ENCODE data around the gene PPP4R1.

PPP4R1 gene

DNA sequence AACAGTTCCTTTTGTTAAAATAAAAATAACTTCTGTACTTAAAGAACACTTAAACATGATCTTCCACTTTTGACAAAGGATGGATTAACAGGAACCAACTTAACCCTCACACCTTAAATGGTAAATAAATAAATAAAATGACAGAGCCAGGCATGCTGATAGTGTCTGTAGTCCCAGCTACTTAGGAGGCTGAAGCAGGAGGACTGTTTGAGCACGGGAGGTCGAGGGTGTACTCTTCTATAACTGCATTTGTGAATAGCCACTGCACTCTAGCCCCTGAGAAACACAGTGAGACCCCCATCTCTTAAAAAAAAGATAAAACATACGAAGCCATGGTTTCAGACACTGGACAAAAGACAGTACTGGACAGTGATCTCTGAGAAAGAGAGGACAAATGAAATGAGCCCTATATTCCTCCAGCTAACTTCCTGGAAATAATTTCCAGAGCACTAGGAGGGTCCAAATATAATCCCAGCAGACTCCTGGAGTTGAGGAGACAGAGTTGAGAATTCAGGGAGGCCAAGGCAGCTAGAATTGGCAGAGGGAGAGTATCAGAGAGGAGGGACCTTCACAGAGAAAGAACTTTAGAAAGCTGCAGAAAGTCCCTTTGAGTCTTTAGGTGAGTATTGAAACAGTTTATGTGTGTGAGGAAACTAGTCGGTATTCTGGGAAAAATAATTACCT is 17.4 kb downstream of the PPP4R1 start:
- DNase-seq (ENCODE audit: low read depth in 2 of 2, low spot score in 1 of 2): no peak

DNA sequence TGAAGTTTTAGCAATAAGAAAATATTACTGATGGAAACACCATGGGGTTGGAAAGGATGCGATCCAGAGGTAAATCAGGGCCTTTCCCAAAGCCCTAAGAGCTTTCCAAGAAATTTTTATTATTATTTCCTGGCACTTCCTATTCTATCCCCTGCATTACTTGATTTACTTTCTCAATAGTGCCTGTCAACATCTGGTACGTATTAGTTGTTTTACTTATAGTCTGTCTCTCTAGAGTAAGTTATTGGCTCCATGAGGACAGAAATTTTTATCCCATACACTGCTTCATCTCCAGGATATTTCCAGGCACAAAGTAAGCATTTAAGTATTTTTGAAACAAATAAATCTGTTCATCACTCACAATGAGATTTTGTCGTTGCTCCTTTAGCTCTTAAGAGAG is 18.1 kb downstream of the PPP4R1 start:
- no peak for DNase-seq (ENCODE audit: low read depth in 2 of 2, low spot score in 1 of 2)

DNA sequence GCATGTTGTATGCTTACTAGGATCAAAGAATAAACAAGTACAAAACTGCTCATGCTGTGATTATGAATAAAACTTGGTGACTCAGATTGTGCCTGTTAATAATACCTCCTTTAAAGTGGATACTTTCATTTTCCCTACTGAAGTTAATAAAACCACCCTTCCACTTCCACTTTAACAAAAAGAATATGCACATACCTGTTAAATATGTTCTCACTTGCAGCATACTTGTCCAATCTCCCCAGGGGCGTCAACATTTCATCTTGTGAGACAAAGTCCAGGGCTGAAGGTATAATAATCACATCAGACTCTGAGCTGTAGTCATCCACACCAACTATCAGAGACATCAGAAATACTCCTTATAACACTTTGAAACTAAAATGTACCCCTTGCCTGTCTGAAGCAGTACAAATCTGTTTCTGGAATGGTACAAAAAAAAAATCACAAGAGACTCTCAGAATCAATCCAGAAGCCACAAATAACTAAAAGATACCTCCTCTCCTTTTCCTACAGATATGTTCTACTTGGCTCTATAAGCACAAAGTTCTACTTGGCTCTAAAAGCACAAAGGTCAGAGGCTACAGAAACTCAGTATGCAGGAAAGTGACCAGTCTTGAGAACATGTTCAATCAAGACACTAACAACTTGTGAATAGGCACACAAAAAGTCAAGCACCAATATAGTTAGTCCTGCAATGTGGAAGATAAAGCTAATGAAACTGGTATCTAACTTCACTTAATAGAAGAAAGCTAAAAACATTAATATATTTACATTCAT is 19.3 kb downstream of the PPP4R1 start:
- DNase-seq (ENCODE audit: low read depth in 2 of 2, low spot score in 1 of 2): no peak

DNA sequence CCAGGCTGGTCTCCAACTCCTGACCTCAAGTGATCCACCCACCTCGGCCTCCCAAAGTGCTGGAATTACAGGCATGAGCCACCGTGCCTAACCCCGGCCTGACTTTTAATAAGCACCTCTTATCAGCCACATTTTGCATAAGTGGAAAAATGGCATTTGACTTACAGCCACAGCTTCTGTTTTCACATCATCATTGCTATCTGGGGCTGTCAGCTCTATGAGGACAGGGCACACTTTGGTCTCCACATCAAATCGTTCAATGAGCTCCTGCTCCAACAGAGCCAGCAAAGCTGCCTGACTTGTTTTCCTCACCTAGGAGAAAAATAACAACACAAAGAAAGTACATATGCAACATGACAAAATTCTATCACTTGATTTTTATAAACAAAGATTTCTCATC is 26.4 kb downstream of the PPP4R1 start:
- no peak for DNase-seq (ENCODE audit: low read depth in 2 of 2, low spot score in 1 of 2)

DNA sequence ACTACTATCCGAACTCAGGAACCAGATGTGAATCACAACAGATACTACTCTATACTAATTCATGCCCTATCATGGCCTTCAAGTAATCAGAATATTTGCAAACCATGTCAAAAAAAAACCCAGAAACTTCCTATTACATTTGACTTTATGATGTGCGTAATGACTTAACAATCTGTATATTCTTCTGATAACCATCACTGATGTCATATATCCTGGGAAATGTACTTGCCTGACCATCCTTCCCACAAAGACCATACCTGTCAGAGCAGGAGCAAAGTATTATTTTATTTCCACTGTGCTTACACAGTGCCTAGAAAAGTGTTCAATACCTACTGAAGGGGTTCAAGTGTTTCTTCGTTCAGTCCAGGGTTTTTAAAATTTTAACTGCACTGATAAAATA is 27.5 kb downstream of the PPP4R1 start:
- DNase-seq (ENCODE audit: low read depth in 2 of 2, low spot score in 1 of 2): no peak

DNA sequence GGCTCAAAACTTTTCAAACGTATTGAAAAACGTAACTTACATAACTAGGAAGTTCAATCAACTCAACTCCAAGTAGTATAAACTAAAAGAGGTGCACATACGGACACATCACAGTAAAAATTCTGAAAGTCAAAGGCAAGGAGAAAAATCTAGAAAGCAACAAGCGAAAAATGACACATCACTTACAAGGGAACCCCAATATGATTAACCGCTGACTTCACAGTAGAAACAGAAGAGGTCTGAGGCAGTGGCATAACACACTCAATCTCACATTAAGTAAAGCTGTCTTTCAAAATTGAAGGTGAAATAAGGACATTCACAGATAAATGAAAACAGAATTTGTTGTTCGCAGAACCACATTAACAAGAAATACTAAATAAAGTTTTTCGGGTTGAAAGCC is 32.7 kb downstream of the PPP4R1 start:
- DNase-seq (ENCODE audit: low read depth in 2 of 2, low spot score in 1 of 2): no peak

DNA sequence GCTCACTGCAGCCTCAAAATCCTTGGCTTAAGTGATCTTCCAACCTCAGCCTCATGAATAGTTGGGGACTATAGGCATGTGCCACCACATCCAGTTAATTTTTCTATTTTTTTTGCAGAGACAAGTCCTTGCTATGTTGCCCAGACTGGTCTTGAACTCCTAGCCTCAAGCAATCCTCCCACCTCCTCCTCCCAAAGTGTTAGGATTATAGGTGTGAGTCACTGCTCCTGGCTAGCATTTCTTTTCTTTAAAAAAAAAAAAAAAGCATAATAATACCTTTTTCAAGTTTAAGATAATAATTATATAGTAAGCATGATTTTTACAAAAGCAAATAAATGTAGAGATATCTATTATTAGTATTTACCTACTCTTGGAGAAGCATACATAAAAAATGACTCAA is 36.1 kb downstream of the PPP4R1 start:
- no peak for DNase-seq (ENCODE audit: low read depth in 2 of 2, low spot score in 1 of 2)

DNA sequence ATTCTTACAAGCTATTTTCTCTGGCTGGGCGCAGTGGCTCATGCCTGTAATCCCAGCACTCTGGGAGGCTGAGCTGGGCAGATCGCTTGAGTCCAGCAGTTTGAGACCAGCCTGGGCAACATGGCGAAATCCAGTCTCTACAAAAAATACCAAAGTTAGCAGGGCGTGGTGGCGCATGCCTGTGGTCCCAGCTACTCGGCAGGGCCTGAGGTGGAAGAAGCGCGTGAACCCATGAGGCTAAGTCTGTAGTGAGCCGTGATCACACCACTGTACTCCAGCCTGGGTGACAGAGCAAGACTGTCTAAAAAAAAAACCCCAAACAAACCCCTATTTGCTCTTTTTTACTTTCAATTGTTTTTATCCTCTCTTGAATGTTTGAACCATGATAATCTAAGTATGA is 37.0 kb downstream of the PPP4R1 start:
- no peak for DNase-seq (ENCODE audit: low read depth in 2 of 2, low spot score in 1 of 2)

DNA sequence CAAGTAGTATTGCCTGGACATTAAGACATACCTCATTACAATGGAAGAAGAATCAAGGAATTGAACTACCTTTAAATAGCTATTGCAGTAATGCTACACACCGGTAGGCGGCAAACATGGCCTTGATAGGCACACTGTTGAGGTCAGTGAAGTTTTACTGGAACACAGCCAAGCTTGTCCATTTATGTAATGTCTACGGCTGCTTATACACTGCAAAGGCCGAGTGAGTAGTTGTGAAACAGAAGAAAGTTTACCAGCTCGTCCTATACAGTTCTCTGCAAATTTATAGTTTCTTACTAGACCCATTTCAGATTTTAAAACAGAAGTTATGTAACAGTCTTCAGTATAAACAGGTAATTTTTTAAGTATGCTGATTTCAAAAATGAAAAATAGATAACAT is 38.8 kb downstream of the PPP4R1 start:
- DNase-seq (ENCODE audit: low read depth in 2 of 2, low spot score in 1 of 2): no peak

DNA sequence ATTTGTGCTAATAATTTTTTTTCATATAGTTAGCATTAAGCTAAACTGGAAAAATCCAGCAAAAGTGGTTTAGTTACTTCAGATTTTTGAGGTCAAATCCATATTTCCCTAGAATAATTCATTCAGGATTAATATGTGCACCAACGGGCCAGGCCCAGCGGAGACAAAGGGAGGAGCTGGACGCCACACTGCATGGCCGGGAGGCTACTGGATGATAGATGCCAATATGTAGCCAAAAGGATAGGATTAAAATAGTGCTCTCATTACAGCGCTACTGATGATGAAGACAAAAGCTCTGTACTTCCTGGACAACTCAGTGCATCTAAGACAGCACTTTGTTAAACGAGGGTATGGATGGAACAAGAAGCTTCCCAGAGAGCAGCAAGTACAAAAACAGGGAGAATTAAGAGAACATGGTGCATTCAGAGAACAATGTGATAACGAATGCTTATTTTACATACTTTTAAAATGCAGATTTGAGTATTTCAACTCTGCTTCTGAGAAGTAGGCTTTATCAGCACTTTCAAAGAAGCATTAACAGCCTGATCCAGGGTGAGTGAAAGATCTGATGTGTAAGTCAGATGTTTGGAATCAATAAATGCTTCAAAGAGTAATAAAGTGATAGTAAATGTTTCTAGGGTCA is 39.8 kb downstream of the PPP4R1 start:
- no peak for DNase-seq (ENCODE audit: low read depth in 2 of 2, low spot score in 1 of 2)

DNA sequence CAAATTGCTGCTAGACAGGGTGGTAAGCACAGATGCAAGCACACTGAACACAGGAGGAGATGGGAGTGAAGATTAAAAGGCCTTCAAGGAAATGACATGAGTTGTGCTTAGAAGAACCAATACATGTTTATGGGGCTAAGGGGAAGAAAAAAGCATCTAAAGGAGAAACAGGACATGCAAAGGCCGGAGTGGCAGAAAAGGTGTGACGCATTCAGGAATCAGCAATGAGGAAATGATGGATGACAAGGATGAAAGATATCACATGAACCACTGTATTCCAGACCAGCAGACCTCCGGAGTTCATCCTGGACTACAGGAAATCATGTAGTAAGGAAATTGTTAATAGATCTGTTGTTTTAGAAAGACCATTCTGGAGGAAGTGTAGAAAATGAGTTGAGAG is 42.8 kb downstream of the PPP4R1 start:
- no peak for DNase-seq (ENCODE audit: low read depth in 2 of 2, low spot score in 1 of 2)

DNA sequence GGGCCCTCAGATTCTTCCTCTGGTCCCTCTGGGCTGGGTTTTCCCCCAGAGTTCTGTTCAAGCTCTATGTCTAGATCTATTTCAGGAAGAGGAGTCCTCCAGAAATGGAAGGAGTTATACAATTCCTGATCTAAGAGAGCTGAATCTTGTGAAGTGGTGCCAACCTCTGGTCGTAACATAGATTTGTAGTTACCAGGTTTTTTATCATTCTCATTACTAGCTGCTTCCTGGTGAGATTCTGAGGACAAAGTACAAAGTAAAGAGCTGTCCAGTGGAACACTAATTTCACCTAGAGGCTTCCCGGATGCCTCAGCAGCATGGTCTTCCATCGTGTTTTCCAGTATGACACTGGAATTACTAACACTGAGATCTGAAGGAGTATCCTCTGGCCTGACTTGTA is 44.1 kb downstream of the PPP4R1 start:
- no peak for DNase-seq (ENCODE audit: low read depth in 2 of 2, low spot score in 1 of 2)

DNA sequence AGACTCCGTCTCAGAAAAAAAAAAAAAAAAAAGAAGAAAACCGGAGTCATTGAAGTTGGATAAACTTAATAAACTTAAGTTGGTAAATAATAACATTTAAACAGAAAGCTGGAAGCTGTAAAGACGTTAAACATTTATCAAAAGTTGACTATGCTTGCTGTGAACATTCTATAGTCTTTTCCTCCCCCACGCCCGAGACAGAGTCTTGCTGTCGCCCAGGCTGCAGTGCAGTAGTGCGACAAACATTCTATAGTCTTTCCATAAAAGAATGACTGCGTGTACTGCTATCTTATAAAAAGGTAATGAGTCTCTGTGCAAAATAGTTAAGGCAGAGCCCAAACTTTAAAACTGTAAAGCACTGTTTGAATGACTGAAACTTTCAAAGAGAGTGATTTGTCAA is 45.2 kb downstream of the PPP4R1 start:
- DNase-seq (ENCODE audit: low read depth in 2 of 2, low spot score in 1 of 2): no peak

DNA sequence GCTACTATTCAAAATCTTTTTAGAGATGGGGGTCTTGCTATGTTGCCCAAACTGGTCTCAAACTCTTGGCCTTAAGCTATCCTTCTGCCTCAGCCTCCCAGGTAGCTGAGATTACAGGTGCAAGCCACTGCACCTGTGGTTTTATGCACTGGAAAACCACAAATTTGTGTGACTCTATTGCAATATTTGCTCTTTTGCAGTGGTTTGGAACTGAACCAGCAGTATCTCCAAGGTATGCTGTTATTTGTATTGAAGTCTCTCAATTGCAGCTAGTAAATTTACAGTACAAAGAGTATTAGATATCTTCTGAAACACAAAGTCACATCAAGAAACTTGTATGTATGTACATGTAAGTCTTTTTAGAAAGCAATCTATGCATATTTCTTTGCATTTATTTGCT is 46.2 kb downstream of the PPP4R1 start:
- DNase-seq (ENCODE audit: low read depth in 2 of 2, low spot score in 1 of 2): no peak

DNA sequence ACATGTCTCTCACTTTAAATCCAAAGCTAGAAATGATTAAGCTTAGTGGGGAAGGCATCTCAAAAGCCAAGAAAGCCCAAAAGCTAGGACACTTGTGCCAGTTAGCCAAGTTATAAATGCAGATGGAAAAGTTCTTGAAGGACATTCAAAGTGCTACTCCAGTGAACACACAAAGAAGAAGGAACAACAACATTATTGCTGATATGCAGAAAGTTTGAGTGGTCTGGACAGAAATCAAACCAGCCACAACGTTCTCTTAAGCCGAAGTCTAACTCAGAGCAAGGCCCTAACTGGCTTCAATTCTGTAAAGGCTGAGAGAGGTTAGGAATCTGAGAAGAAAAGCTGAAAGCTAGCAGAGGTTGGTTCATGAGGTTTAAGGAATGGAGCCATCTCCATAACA is 49.0 kb downstream of the PPP4R1 start:
- DNase-seq (ENCODE audit: low read depth in 2 of 2, low spot score in 1 of 2): no peak

DNA sequence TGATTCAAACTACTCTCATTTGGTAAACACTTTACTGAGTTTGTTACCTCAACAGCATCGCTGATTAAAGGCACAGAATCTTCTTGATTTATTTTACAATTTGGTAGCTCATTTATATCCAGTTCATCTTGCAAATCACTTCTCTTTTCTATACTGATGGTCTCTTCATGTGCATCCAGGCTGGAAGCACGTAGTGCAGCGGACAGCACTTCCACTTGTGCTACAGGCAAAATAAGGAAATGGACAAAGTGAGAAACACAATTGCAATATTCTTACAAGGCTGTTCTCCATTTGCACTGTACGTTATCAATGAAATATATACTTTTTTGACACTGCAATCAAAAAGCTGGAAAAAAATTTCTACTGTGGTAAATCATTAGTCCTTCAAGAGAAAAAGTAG is 51.0 kb downstream of the PPP4R1 start:
- no peak for DNase-seq (ENCODE audit: low read depth in 2 of 2, low spot score in 1 of 2)

DNA sequence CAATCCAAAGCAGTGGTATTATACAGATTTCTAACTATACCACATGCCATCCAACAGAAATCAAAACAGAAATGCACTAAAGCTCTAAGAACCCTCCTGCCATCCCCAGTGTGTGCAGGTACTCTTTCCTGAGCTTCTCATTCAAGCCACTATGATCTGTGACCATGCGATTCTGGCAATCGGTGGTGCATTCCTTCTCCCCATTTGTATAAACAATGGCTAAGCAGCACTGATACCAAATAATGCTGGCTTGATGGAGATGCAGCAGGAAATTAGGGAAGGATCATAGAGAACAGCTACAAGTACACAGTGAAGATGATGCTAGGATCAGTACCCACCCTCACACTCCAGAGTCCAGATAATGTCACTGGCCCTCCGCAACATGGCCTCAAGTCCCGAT is 51.8 kb downstream of the PPP4R1 start:
- DNase-seq (ENCODE audit: low read depth in 2 of 2, low spot score in 1 of 2): no peak

DNA sequence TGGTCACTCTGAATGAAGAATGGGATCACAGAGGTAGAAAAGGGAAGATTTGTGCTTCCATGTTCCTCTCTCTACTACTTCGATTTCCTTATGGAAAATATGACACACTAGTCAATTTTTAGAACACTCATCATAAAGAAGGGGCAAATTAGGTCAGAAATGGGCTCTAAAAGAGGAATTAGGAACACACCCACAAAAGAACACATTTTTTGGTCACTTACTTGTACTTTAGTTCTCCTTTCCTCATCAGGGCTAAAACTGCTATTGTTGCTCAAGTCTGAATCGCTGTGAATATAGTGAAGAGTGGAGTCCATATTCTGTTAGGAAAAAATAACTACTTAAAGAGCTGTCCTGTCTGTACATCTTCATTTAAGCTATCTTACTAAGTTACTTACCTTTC is 52.6 kb downstream of the PPP4R1 start:
- DNase-seq (ENCODE audit: low read depth in 2 of 2, low spot score in 1 of 2): no peak

DNA sequence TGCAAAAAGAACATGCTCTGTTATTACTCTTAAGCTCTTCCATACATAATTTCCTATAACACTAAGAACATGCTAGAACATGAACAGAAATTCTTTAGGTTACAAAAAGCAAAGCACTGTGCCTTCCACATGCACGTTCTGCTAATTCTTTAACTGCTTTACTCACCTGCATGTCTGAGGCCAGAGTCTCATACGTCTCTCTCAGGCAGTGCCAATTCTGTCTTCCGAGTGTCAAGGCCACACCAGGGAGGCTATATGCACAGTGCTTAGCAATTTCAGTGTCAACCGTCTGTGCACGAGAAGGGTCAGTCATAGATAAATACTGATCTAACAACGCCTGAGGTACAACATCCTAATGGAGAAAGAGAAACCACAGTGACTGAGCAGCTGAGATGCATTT is 55.1 kb downstream of the PPP4R1 start:
- DNase-seq (ENCODE audit: low read depth in 2 of 2, low spot score in 1 of 2): no peak

DNA sequence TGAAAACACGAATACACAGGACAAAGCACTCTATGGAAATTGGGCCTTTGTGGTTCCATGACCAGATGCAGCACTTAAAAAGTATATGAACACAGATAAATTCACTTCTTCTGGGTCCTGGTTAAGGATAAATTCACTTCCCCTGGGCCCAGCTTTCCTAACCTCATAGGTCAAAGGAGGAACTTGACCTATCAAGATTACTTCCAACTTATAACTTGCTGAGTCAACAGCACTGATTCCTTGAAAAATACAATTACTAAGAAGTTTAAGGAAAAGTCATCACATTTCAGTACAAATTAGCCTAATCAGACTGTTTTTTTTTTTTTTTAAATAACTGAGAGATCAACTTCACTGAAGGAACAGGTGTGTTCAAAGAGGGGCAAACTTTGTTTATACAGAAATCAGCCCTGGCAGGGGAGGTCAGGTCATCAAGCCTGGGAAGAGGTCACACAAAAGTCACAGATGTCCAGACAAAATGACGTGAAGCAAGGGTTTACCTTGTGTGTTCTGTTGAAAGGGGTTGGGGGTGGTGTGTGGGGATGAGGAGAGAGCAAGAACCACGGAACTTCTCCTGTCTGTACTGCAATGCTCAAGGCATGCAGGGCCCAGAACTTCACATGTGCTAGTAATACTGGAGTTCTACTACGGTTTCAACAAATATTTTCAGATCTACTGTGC is 55.8 kb downstream of the PPP4R1 start:
- DNase-seq (ENCODE audit: low read depth in 2 of 2, low spot score in 1 of 2): no peak

DNA sequence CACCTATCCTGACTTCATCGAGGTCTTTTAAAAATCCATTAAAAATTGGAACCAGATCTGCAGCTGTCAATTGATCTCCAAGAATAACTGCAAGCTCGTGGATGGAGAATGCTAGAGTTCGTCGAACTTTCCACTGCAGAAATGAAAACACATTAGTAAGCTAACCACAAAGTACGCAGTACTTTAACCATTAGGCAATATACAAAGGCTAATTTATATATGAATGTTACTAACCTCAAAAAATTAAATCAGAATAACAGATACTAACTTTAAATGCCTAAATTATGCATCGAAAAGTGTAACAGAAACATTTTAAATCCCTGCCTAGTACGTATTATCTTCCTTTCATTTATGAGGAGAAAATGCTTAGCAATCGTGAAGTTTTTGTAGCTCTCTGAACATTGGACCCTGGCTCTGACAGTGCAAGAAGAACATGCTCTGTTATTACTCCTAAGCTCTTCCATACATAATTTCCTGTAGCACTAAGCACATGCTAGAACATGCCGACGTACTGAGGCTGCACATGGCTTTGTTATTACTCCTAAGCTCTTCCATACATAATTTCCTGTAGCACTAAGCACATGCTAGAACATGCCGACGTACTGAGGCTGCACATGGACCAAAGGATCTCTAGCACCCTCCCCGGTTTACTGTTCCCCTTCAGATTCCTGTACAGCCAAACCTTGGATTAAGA is 57.0 kb downstream of the PPP4R1 start:
- DNase-seq (ENCODE audit: low read depth in 2 of 2, low spot score in 1 of 2): no peak
